B cell (primary cell): ENCODE results near the gene PLIN5.

Experiments
- EZH2 ChIP-seq: IDR thresholded peaks from 2 replicates; pipeline ENCODE4 v1.6.1; 2012; ENCODE audit warnings: borderline replicate concordance, low read depth, mild to moderate bottlenecking, moderate library complexity, low read length; ENCODE audit not compliant: insufficient read depth, poor library complexity, severe bottlenecking
- TF ChIP-seq, protein P1 (sequence below): fragments of 200-600 bp; IDR thresholded peaks from one replicate; pipeline ENCODE4 v1.8.0; 2022; ENCODE audit warnings: antibody characterized with exemption, mild to moderate bottlenecking

DNA sequence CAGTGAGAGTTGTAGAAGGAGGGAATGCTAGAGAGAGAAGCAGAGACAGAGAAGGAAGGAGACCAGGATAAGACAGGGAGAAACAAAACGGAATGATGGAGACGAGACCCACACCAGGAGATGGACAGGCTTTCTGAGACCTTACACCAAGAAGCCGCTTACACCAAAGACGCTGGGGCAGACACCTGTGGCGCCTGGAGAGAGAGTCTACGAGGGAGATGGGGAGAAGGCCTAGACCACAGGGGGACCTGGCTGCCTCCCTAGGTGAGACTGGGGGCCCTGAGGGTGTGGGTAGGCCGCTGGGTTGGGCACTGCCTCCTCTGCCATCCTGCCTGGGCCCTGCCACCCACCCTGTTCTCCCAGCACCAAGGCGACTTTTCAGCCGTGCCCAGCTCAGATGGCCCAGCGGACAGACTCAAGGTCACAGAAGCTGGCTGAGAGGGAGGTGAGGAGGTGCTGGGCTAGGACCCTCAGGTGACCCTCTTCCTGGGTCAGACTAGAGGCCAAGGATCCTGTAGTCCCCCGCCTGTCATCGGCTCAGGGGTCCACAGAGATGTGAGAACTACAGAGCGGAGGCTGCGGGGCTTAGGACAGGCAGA is 5.0 kb downstream of the PLIN5 start:
- TF ChIP-seq, protein P1, sequence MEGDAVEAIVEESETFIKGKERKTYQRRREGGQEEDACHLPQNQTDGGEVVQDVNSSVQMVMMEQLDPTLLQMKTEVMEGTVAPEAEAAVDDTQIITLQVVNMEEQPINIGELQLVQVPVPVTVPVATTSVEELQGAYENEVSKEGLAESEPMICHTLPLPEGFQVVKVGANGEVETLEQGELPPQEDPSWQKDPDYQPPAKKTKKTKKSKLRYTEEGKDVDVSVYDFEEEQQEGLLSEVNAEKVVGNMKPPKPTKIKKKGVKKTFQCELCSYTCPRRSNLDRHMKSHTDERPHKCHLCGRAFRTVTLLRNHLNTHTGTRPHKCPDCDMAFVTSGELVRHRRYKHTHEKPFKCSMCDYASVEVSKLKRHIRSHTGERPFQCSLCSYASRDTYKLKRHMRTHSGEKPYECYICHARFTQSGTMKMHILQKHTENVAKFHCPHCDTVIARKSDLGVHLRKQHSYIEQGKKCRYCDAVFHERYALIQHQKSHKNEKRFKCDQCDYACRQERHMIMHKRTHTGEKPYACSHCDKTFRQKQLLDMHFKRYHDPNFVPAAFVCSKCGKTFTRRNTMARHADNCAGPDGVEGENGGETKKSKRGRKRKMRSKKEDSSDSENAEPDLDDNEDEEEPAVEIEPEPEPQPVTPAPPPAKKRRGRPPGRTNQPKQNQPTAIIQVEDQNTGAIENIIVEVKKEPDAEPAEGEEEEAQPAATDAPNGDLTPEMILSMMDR = no peak
- TF ChIP-seq EZH2 = no peak
